ENCODE measurements around the gene ARPC1A.

DNA sequence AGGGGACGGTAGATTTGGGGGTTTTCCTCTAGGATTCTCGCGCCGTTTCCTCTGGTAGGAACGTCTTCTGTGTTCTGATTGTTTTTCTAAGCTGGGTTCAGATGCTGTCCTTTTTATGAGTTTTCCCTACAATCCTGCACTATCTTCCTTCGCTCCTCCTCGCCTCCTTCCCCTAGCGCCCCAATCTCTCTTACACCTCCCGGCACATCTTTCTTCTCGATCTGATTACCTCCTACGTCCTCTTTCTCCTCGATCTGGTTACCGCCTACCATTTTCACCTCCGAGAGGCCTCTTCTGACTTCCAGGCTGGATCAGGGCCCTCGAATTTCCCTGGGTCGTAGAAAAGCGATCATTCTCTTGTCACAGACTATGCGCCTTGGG lies 83.5 kb downstream of the ARPC1A start:
- TF ChIP-seq, protein P1, sequence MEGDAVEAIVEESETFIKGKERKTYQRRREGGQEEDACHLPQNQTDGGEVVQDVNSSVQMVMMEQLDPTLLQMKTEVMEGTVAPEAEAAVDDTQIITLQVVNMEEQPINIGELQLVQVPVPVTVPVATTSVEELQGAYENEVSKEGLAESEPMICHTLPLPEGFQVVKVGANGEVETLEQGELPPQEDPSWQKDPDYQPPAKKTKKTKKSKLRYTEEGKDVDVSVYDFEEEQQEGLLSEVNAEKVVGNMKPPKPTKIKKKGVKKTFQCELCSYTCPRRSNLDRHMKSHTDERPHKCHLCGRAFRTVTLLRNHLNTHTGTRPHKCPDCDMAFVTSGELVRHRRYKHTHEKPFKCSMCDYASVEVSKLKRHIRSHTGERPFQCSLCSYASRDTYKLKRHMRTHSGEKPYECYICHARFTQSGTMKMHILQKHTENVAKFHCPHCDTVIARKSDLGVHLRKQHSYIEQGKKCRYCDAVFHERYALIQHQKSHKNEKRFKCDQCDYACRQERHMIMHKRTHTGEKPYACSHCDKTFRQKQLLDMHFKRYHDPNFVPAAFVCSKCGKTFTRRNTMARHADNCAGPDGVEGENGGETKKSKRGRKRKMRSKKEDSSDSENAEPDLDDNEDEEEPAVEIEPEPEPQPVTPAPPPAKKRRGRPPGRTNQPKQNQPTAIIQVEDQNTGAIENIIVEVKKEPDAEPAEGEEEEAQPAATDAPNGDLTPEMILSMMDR (IDR thresholded peaks at IDR 0.05), result no peak
- no peak for TF ChIP-seq POLR2A (IDR thresholded peaks at IDR 0.05)
